Gastrocnemius medialis (tissue), 4 donors: Measurements from ENCODE around the gene NKD2. TPM values are rescaled to one million over a fixed set of nuclear protein-coding genes. Genes with fewer than 3 reads are reported as not detected.

Experiments
- ATAC-seq, 2 donors: fragments of 150-250 bp; one replicate each; pipeline ENCODE4 v1.9.1; 2016
- DNase-seq, 2 donors: peaks; one replicate each; pipeline ENCODE4 v3.0.0-alpha.2; 2019
- H3K27ac ChIP-seq, 4 donors: fragments of 200-600 bp; sonication (generic); 1 replicate in 1 of 4; 2 replicates in 3 of 4; pipeline ENCODE4 v1.5.1; 2016 to 2018; ENCODE audit warnings: mild to moderate bottlenecking in 2 of 4, moderate library complexity in 1 of 4
- H3K27me3 ChIP-seq, 3 donors: fragments of 200-600 bp; sonication (generic) in 2 of 3; 1 replicate in 1 of 3; 2 replicates in 2 of 3; pipeline versions ENCODE4 v1.5.1 to v1.6.0; 2016 to 2019; ENCODE audit warnings: mild to moderate bottlenecking in 1 of 3, moderate library complexity in 1 of 3
- H3K36me3 ChIP-seq, 2 donors: fragments of 200-600 bp; sonication (generic) in 1 of 2; one replicate each; pipeline ENCODE4 v1.5.1; 2017 to 2018
- H3K4me1 ChIP-seq, 2 donors: fragments of 200-600 bp; sonication (generic) in 1 of 2; one replicate each; pipeline ENCODE4 v1.5.1; 2016 to 2017; ENCODE audit warnings: mild to moderate bottlenecking in 2 of 2
- H3K4me3 ChIP-seq, 4 donors: fragments of 200-600 bp; sonication (generic) in 3 of 4; 1 replicate in 1 of 4; 2 replicates in 3 of 4; pipeline ENCODE4 v1.5.1; 2016 to 2019; ENCODE audit warnings: mild to moderate bottlenecking in 2 of 4
- H3K9me3 ChIP-seq, 3 donors: fragments of 200-600 bp; sonication (generic) in 2 of 3; 1 replicate in 1 of 3; 2 replicates in 2 of 3; pipeline ENCODE4 v1.5.1; 2016 to 2019
- POLR2A ChIP-seq, 2 donors: fragments of 450-650 bp; IDR thresholded peaks; one replicate each; pipeline ENCODE4 v1.6.1; 2017; ENCODE audit warnings: antibody characterized with exemption in 2 of 2, mild to moderate bottlenecking in 2 of 2, moderate library complexity in 2 of 2
- in situ Hi-C, 4 donors: fragments of 200-750 bp; cut with MboI; loops; one replicate each; pipeline versions ENCODE4 v1.15.0 to v1.8.0; 2017; ENCODE audit warnings: low sequenced_read_pairs in 4 of 4
- intact Hi-C: fragments of 100-400 bp; cut with DNase I; formaldehyde crosslinking; loops from one replicate; pipeline ENCODE4 v1.15.1; 2023; ENCODE audit warnings: low total_unique reads
- total RNA-seq, 4 donors: library from RNA; depleted of rRNA; stranded (reverse); fragments of >200 nt; gene quantifications; one replicate each; pipeline versions ENCODE4 v1.1.0 to v1.2.3, GENCODE V29; 2016
- TF ChIP-seq, protein P1 (sequence below), 5 experiments: fragments of 450-650 bp in 3 of 5; fragments of 200-600 bp in 2 of 5; sonication (generic) in 2 of 5; IDR thresholded peaks in 4 of 5; conservative IDR thresholded peaks in 1 of 5; 1 replicate in 4 of 5; 2 replicates in 1 of 5; pipeline ENCODE4 v1.5.1; 2016 to 2019; ENCODE audit warnings: antibody characterized with exemption in 5 of 5, mild to moderate bottlenecking in 3 of 5, moderate library complexity in 3 of 5

The NKD2 gene
- total RNA-seq, 4 donors from 2014 or later: not detected

GRCh38 chr5:963673-964531, 44.7 kb upstream of the NKD2 start:
- ATAC-seq: no peak
- DNase-seq: no peak

GRCh38 chr5:964821-965220, 43.8 kb upstream of the NKD2 start:
- intact Hi-C loops: no loop called here
- ATAC-seq: no peak
- no peak for DNase-seq
- no peak overlapping the region for H3K4me3 ChIP-seq
- no peaks in the 10 kb centered on the region for H3K36me3 ChIP-seq
- in situ Hi-C loops: no loop called here
- H3K4me1 ChIP-seq: no peaks in the 10 kb centered on the region
- no peak overlapping the region for H3K27ac ChIP-seq
- TF ChIP-seq, protein P1, sequence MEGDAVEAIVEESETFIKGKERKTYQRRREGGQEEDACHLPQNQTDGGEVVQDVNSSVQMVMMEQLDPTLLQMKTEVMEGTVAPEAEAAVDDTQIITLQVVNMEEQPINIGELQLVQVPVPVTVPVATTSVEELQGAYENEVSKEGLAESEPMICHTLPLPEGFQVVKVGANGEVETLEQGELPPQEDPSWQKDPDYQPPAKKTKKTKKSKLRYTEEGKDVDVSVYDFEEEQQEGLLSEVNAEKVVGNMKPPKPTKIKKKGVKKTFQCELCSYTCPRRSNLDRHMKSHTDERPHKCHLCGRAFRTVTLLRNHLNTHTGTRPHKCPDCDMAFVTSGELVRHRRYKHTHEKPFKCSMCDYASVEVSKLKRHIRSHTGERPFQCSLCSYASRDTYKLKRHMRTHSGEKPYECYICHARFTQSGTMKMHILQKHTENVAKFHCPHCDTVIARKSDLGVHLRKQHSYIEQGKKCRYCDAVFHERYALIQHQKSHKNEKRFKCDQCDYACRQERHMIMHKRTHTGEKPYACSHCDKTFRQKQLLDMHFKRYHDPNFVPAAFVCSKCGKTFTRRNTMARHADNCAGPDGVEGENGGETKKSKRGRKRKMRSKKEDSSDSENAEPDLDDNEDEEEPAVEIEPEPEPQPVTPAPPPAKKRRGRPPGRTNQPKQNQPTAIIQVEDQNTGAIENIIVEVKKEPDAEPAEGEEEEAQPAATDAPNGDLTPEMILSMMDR (IDR thresholded peaks at IDR 0.05 in 4 of 5, conservative IDR thresholded peaks at IDR 0.05 in 1 of 5): no peak
- no peak for TF ChIP-seq POLR2A (IDR thresholded peaks at IDR 0.05)
- peaks cover 22 to 39% (median 28%) of the 10 kb centered on the region in 3 donors for H3K27me3 ChIP-seq
- no peaks in the 10 kb centered on the region for H3K9me3 ChIP-seq

More at GRCh38 chr5:963673-964531, 44.7 kb upstream of the NKD2 start:
- H3K9me3 ChIP-seq: no peaks in the 10 kb centered on the region
- H3K27me3 ChIP-seq: peaks cover 22 to 44% (median 35%) of the 10 kb centered on the region in 3 donors
- H3K36me3 ChIP-seq: no peaks in the 10 kb centered on the region
- in situ Hi-C loops (no loop called here), intact Hi-C loops (no loop called here)
- H3K27ac ChIP-seq: no peak overlapping the region
- no peaks in the 10 kb centered on the region for H3K4me1 ChIP-seq
- TF ChIP-seq, protein P1 (IDR thresholded peaks at IDR 0.05 in 4 of 5, conservative IDR thresholded peaks at IDR 0.05 in 1 of 5): no peak
- no peak for TF ChIP-seq POLR2A (IDR thresholded peaks at IDR 0.05)
- H3K4me3 ChIP-seq: no peak overlapping the region

GRCh38 chr5:965604-966344, 42.8 kb upstream of the NKD2 start:
- no peak overlapping the region for H3K4me3 ChIP-seq
- no peaks in the 10 kb centered on the region for H3K9me3 ChIP-seq
- H3K4me1 ChIP-seq: no peaks in the 10 kb centered on the region
- TF ChIP-seq, protein P1 (IDR thresholded peaks at IDR 0.05 in 4 of 5, conservative IDR thresholded peaks at IDR 0.05 in 1 of 5): no peak
- TF ChIP-seq POLR2A (IDR thresholded peaks at IDR 0.05): no peak
- peaks cover 16 to 29% (median 18%) of the 10 kb centered on the region in 3 donors for H3K27me3 ChIP-seq
- no peak overlapping the region for H3K27ac ChIP-seq
- in situ Hi-C loops: no loop called here
- no peak for ATAC-seq
- no peaks in the 10 kb centered on the region for H3K36me3 ChIP-seq
- intact Hi-C loops: no loop called here
- DNase-seq: no peak

DNA sequence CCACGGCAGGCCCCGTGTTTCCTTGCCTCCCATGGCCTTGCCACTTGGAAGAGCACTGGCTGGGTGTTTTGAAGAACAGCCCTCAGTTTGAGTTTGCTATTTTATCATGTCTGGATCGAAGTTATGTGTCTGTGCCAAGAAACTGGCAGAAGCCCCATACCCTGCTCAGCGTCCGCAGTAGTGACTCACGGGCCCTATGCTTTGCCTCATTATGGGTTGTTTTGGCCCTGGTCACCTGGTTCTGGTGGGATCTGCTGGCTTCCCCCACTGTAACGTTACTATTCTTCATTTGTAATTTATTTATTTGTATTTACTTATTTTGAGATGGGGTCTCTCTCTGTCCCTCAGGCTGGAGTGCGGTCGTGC, 42.3 kb upstream of the NKD2 start:
- intact Hi-C loops: no loop called here
- peaks cover 11 to 24% (median 15%) of the 10 kb centered on the region in 3 donors for H3K27me3 ChIP-seq
- DNase-seq (no peak), ATAC-seq (no peak)
- in situ Hi-C loops: no loop called here
- TF ChIP-seq POLR2A (IDR thresholded peaks at IDR 0.05): no peak
- TF ChIP-seq, protein P1 (IDR thresholded peaks at IDR 0.05 in 4 of 5, conservative IDR thresholded peaks at IDR 0.05 in 1 of 5): no peak
- H3K4me3 ChIP-seq: no peak overlapping the region
- H3K9me3 ChIP-seq: no peaks in the 10 kb centered on the region
- H3K27ac ChIP-seq: no peak overlapping the region
- H3K36me3 ChIP-seq: no peaks in the 10 kb centered on the region
- H3K4me1 ChIP-seq: no peaks in the 10 kb centered on the region
